ENCODE measurements around the gene TRMT44.

The TRMT44 gene

GRCh38 chr4:8514391-8514790 is 73.8 kb downstream of the TRMT44 start:
- no peak for DNase-seq (ENCODE audit: low spot score)

GRCh38 chr4:8515316-8516060 is 74.9 kb downstream of the TRMT44 start:
- no peak for DNase-seq (ENCODE audit: low spot score)

GRCh38 chr4:8516061-8516573 is 75.5 kb downstream of the TRMT44 start:
- DNase-seq (ENCODE audit: low spot score) = no peak

- DNase-seq (ENCODE audit: low spot score) = no peak
These were observed 76.5 kb downstream of the TRMT44 start for GRCh38 chr4:8516996-8517550.

GRCh38 chr4:8517946-8518345 is 77.4 kb downstream of the TRMT44 start:
- no peak for DNase-seq (ENCODE audit: low spot score)

GRCh38 chr4:8522160-8523120 is 81.9 kb downstream of the TRMT44 start:
- DNase-seq (ENCODE audit: low spot score) = no peak

GRCh38 chr4:8523175-8523574 is 82.6 kb downstream of the TRMT44 start:
- no peak for DNase-seq (ENCODE audit: low spot score)

- DNase-seq (ENCODE audit: low spot score) = no peak
These were observed 83.2 kb downstream of the TRMT44 start for GRCh38 chr4:8523766-8524165.

GRCh38 chr4:8524595-8525382 is 84.2 kb downstream of the TRMT44 start:
- DNase-seq (ENCODE audit: low spot score) = no peak

- no peak for DNase-seq (ENCODE audit: low spot score)
These were observed 85.0 kb downstream of the TRMT44 start for GRCh38 chr4:8525383-8526120.
